ENCODE data around the gene MROH2A.

- TF ChIP-seq, protein P1, sequence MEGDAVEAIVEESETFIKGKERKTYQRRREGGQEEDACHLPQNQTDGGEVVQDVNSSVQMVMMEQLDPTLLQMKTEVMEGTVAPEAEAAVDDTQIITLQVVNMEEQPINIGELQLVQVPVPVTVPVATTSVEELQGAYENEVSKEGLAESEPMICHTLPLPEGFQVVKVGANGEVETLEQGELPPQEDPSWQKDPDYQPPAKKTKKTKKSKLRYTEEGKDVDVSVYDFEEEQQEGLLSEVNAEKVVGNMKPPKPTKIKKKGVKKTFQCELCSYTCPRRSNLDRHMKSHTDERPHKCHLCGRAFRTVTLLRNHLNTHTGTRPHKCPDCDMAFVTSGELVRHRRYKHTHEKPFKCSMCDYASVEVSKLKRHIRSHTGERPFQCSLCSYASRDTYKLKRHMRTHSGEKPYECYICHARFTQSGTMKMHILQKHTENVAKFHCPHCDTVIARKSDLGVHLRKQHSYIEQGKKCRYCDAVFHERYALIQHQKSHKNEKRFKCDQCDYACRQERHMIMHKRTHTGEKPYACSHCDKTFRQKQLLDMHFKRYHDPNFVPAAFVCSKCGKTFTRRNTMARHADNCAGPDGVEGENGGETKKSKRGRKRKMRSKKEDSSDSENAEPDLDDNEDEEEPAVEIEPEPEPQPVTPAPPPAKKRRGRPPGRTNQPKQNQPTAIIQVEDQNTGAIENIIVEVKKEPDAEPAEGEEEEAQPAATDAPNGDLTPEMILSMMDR (IDR thresholded peaks at IDR 0.05): no peak
- no peak for TF ChIP-seq POLR2A (IDR thresholded peaks at IDR 0.05)
- no peak for TF ChIP-seq EP300 (IDR thresholded peaks at IDR 0.05)
Measured at GRCh38 chr2:233819884-233820773, 42.0 kb downstream of the MROH2A start.

Data from stomach (tissue), 4 donors.